Osteoblast (primary cell): Measurements from ENCODE around the gene ATP1A3. TPM values are rescaled to one million over a fixed set of nuclear protein-coding genes. Genes with fewer than 3 reads are reported as not detected.

ENCODE experiments used
- total RNA-seq: library from RNA; depleted of rRNA; stranded (reverse); fragments of >200 nt; gene quantifications from 2 replicates; pipeline ENCODE4 v1.2.3, GENCODE V29; 2012

ATP1A3 gene
- total RNA-seq, 1 donor: under 0.01 TPM

Other genes with a start within 250 kb of the ATP1A3 start
- not detected in 2 replicates for gene CEACAM6, start 238.7 kb downstream of the ATP1A3 start, total RNA-seq
- gene CEACAM3, start 197.6 kb downstream of the ATP1A3 start, total RNA-seq: not detected in 2 replicates
- gene LYPD4, start 149.5 kb downstream of the ATP1A3 start, total RNA-seq: not detected in 2 replicates
- gene DMRTC2, start 149.2 kb downstream of the ATP1A3 start, total RNA-seq: not detected in 2 replicates
- 486 and 791 TPM in 2 replicates for gene RPS19, start 134.0 kb downstream of the ATP1A3 start, total RNA-seq
- gene CD79A, start 117.0 kb downstream of the ATP1A3 start, total RNA-seq: 0.36 TPM in 1 of 2 replicates, not detected in the other
- 30.6 and 31.8 TPM in 2 replicates for gene ARHGEF1, start 111.0 kb downstream of the ATP1A3 start, total RNA-seq
- under 0.01 TPM in 2 replicates for gene ERFL, start 65.8 kb downstream of the ATP1A3 start, total RNA-seq
- 95.2 and 117 TPM in 2 replicates for gene RABAC1, start 34.9 kb downstream of the ATP1A3 start, total RNA-seq
- under 0.01 TPM in 2 replicates for gene GRIK5, start 76.0 kb upstream of the ATP1A3 start, total RNA-seq
- gene ZNF574, start 81.9 kb upstream of the ATP1A3 start, total RNA-seq: 13.6 and 13.8 TPM in 2 replicates
- gene POU2F2, start 138.2 kb upstream of the ATP1A3 start, total RNA-seq: under 0.01 and 0.88 TPM in 2 replicates
- gene DEDD2, start 223.4 kb upstream of the ATP1A3 start, total RNA-seq: 19.9 and 26.2 TPM in 2 replicates
- gene ZNF526, start 226.1 kb upstream of the ATP1A3 start, total RNA-seq: 11.5 and 11.9 TPM in 2 replicates
- 16.2 and 18.1 TPM in 2 replicates for gene GSK3A, start 248.4 kb upstream of the ATP1A3 start, total RNA-seq